ENCODE measurements around the gene FIZ1.
"Not testable (repeated sequence)": the region's sequence is repeated elsewhere in the genome, so short reads cannot be mapped to it uniquely, and the experiment has no call there.

FIZ1 gene

GRCh38 chr19:55573929-55574328 is 25.4 kb downstream of the FIZ1 start:
- not testable (repeated sequence) for DNase-seq (ENCODE audit: low spot score)

GRCh38 chr19:55569477-55569876 is 29.8 kb downstream of the FIZ1 start:
- DNase-seq (ENCODE audit: low spot score) = not testable (repeated sequence)

DNA sequence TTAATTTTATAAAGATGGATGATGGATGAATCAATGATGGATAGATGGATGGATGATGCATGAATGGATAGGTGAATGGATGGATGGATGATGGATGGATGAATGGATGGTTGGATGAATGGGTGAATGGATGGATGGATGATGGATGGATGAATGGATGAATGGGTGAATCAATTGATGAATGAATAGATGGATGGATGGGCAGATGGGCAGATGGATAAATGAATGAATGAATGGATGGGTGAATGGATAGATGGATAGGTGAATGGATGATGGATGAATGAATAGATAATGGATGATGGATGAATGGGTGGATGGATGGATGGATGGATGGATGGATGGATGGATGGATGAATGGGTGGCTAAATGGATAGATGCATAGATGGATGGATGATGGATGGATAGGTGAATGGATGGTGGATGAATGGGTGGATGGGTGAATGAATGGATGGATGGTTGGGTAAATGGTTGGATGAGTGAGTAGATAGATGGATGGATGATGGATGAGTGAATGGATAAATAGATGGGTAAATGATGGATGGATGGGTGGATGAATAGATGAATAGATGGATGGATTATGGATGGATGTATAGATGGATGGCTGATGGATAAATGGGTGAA is 31.5 kb downstream of the FIZ1 start:
- DNase-seq (ENCODE audit: low spot score) = no peak

DNA sequence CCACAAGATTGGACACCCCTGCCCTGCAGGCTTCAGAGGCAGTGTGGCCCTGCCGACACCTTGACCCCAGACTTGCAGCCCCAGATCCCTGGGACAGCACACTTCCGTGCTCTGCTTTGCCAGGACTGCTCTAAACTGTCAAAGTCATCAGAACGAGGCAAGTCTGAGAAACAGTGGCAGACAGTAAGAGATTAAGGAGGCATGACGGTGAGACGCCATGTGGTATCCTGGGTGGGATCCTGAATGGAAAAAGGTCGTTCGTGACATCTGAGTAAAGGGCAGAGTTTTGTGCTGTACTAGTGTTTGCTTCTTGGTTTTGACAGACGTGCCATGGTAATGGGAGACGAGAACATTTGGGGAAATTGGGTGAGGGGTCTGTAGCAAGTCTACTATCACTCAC is 32.5 kb downstream of the FIZ1 start:
- no peak for DNase-seq (ENCODE audit: low spot score)

DNA sequence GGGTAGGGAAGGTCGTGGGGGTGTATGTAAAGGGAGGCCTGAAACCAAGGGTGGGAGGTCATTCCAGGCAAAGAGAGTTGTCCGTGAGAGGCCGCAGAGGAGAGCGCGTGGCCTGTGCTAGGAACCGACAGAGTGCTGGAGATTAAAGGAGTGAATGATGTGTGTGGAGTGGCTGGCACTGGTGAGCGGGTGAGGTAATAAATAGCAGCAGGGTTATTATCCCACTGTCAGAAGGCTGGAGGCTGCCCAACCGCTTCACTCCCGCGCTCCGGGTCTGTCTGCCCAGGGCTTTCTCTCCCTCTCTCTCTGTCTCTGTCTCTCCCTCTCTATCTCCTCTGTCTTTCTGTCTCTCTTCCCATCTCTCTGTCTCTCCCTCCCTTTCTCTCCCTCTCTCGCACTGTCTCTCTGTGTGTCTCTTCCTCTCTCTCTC is 36.0 kb downstream of the FIZ1 start:
- peak; percentile 58 for DNase-seq (ENCODE audit: low spot score)

- no peak for DNase-seq (ENCODE audit: low spot score)
Measured at GRCh38 chr19:55559684-55560083, 39.6 kb downstream of the FIZ1 start.

DNA sequence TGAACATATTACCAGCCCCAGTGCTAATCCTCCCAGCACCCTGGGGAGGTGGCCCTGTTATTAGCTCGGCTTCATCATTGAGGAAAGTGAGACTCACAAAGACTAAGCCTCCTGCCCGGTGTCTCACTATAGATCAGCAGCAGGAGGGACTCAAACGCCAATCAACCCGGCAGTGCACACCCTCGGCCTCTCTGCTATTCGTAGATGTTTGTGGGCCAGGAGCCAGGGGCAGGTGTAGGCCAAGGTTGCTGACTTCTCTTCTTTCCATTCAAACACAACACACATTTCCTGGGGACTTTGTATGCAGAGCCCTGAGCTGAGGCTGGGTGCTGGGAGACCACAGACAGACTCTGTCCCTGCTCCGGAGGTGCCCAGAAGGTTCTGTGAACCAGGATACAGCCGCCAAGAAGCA is 44.6 kb downstream of the FIZ1 start:
- no peak for DNase-seq (ENCODE audit: low spot score)

DNA sequence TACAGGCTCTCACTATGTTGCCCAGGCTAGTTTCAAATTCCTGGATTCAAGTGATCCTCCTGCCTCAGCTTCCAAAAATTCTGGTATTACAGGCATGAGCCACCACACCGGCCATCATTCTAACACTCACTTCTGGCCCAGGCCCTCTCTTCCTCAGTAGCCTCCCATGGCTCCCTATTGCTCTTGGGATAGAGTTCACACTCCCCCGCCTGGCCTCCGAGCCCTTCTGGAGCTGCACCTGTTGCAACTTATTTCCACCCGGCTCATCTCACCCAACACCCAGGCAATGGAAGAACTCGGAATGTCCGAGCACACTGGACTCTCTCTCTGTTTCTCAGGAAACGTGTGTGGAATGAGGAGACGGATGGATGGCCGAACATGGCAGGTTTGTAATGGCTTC is 45.0 kb downstream of the FIZ1 start:
- no peak for DNase-seq (ENCODE audit: low spot score)

GRCh38 chr19:55553217-55554182 is 45.8 kb downstream of the FIZ1 start:
- no peak for DNase-seq (ENCODE audit: low spot score)

DNA sequence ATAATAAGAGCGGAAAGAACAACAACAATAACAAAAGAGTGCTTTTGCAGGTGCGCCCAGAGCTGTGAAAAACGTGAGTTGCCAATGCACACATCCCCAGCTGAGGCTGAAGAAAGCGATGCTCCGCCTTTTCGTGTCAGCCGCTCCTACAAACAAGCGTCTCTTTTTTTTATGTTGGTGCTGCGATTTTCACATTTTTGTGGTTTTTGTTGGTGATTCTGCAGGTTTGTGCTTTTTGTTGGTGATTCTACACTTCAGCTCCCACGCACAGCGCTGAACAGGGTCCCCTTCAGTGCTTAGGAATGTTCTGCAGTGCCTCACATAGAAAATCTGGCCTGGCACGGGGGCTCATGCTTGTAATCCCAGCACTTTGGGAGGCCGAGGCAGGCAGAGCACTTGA is 46.7 kb downstream of the FIZ1 start:
- DNase-seq (ENCODE audit: low spot score) = peak; percentile 50

- no peak for DNase-seq (ENCODE audit: low spot score)
Measured at GRCh38 chr19:55552206-55552605, 47.1 kb downstream of the FIZ1 start.

GRCh38 chr19:55550321-55550650 is 49.0 kb downstream of the FIZ1 start:
- DNase-seq (ENCODE audit: low spot score) = no peak

GRCh38 chr19:55549500-55550320 is 49.6 kb downstream of the FIZ1 start:
- peak; percentile 88 for DNase-seq (ENCODE audit: low spot score)

DNA sequence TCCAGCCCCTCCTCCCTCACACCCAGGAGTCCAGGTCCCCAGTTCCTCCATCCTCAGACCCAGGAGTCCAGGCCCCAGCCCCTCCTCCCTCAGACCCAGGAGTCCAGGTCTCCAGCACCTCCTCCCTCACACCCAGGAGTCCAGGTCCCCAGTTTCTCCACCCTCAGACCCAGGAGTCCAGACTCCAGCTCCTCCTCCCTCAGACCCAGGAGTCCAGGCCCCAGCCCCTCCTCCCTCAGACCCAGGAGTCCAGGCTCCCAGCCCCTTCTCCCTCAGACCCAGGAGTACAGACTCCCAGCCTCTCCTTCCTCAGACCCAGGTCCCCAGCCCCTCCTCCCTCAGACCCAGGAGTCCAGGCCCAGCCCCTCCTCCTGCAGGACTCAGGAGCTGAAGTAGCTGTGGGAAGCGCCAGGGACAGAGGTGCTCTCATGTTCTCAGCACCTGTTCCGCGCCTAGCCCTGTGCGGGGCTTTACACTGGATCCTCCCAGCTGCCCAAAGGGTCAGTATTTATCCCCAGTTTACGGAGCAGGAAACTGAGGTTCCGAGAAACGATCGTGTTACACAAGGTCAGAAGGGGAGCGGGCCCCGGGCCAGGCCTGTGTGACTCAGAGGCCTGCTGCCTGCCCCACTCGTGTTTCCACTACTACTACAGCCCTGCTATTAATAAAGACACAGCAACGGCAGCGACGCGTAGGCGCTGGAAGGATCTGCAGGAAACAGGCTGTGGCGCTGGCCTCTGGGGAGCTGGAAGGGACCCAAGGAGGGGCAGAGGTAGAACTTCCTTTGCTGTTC is 52.3 kb downstream of the FIZ1 start:
- DNase-seq (ENCODE audit: low spot score) = peak; percentile 80

DNA sequence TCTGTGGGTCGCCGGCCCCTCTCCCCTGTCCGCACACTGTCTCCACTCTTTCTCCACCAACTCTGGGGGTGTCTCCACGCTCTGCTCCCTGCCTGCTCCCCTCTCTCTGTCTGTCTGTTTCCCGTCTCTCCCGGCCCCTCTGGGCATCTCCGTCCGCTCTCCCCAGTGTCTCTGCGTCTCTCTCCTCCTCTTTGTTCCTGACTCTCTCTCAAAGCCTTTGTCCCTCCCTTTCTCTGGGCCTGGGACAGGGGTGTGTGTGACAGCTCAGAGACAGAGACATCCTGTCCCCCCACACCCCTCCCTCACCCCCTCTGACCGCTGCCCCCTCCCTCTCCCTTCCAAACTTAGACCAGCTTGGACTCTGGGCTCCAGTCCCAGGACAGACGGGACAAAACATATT is 53.3 kb downstream of the FIZ1 start:
- no peak for DNase-seq (ENCODE audit: low spot score)

DNA sequence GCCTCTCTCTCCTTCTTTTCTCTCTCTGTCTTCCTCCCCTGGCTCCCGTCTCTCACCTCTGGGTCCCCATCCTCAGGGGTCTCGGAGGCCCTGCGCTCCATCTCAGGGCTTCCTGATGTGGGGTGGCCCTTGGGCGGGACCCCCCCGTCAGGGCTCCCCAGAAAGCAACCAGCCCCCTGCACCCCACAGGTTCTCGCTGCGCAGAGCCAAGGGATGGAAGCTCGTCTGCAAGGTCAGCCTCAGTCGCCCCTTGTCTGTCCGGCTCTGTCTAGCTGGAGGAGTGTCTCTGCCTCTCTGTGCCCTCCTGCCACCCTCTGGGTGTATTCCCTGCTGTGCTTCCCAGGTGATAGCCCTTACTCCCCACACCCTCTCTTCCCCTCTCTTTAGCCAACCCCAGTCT is 53.9 kb downstream of the FIZ1 start, which contains the start of gene SBK3:
TSS of gene SBK3 (minus strand) at position 101 of the 400 bp plus-strand sequence. CDS start at position 101, 0 bp downstream.
- DNase-seq (ENCODE audit: low spot score) = peak; percentile 5

DNA sequence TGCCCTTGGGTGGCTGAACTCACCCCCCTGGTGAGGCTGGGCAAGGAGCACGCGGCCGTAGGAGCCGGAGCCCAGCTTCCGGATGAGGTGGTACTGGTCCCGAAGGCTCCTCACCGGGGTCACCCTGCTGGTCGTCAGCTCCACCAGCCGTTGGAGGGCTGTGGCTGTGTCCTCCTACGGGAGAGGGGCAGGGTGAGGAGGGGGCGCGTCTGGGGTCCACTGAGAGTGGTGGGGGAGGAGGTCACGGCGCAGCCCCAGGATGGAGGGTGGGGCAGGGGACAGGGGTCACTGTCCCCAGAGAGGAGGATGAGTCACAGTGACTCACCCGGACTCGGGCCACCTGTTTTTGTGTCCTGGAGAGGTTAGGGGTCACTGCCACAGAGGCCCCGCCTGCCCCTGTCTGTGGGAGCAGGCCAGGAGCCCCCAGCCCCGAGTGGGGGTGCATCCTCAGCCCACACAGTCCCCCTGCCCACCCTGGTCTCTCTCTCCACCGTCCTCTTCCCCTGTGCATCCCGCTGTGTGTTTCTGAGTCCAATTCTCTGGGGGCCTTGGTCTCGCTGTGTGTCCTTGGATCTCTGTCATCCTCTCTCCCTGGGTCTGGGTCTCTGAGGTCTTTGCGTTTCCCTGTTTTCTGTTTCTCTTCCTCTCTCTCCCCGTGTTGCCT is 54.4 kb downstream of the FIZ1 start:
- DNase-seq (ENCODE audit: low spot score) = peak; percentile 5

DNA sequence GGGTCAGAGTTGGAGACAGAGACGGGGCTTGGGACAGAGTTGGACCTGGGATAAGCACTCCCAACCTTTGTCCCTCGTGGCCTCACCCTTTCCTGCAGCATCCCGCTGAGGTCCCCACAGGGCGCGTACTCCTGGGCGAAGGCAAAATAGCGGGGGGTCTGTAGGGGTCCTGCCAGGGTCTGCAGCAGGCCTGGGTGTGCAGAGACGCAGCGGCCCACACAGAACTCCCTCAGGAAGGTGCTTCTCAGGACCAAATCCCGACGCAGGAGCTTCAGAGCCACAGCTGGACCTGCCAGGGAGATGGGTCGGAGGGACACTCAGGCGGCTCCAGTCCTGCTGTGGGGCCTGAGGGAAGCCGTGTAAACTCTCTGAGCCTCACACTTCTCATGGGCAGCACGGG is 55.3 kb downstream of the FIZ1 start:
- DNase-seq (ENCODE audit: low spot score) = no peak

- no peak for DNase-seq (ENCODE audit: low spot score)
Measured at GRCh38 chr19:55543567-55543966, 55.8 kb downstream of the FIZ1 start.

DNA sequence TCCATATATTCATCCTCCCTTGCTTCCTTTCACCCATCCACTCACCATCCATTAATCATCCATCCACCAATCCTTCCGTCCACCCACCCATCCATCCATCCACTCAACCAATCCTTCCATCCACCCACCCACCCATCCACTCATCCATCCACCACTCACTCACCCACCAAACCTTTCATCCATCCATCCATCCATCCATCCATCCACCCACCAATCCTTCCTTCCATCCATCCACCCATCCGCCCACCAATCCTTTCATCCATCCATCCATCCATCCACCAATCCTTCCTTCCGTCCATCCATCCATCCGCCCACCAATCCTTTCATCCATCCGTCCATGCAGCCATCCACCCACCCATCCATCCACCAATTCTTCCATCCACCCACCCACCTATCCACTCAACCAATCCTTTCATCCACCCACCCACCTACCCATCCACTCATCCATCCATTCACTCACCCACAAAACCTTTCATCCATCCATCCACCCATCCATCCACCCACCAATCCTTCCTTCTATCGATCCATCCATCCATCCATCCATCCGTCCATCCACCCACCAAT is 56.9 kb downstream of the FIZ1 start:
- DNase-seq (ENCODE audit: low spot score) = no peak

Data from AG08396 (cell line).